HepG2 (cell line): ENCODE data around the gene WSB1. TPM values are rescaled to one million over a fixed set of nuclear protein-coding genes. Genes with fewer than 3 reads are reported as not detected.
A peak's percentile ranks its signal among the peaks of the same experiment; 100 is the strongest.

ENCODE experiments used
- ADNP ChIP-seq: sonication (generic); formaldehyde crosslinking; IDR thresholded peaks from 2 replicates; pipeline ENCODE4 v1.4.0; 2020; ENCODE audit warnings: missing genetic modification reagents
- DBP ChIP-seq: sonication (generic); formaldehyde crosslinking; IDR thresholded peaks from 2 replicates; pipeline ENCODE4 v1.4.0; 2020; ENCODE audit warnings: missing genetic modification reagents; ENCODE audit errors: not compliant biosample characterization
- DMTF1 ChIP-seq: sonication (generic); formaldehyde crosslinking; IDR thresholded peaks from 2 replicates; pipeline ENCODE4 v1.4.0; 2020; ENCODE audit warnings: mild to moderate bottlenecking, missing genetic modification reagents
- EHMT2 ChIP-seq: fragments of 200-600 bp; sonication (generic); IDR thresholded peaks from 2 replicates; pipeline ENCODE4 v1.7.0; 2017; ENCODE audit warnings: antibody characterized with exemption, low read depth, low read length, borderline replicate concordance
- HNRNPK ChIP-seq: fragments of 200-400 bp; formaldehyde crosslinking; IDR thresholded peaks from 2 replicates; pipeline ENCODE4 v1.6.1; 2018; ENCODE audit warnings: low read length, low read depth, moderate library complexity, mild to moderate bottlenecking; ENCODE audit not compliant: poor library complexity, severe bottlenecking
- JUNB ChIP-seq: sonication (generic); formaldehyde crosslinking; IDR thresholded peaks from 2 replicates; pipeline ENCODE4 v1.8.0; 2022; ENCODE audit warnings: missing genetic modification reagents, mild to moderate bottlenecking, borderline replicate concordance
- MZF1 ChIP-seq: sonication (generic); formaldehyde crosslinking; IDR thresholded peaks from 2 replicates; pipeline ENCODE4 v1.8.1; 2023; ENCODE audit warnings: mild to moderate bottlenecking, missing genetic modification reagents, borderline replicate concordance
- NFRKB ChIP-seq: fragments of 450-650 bp; IDR thresholded peaks from 2 replicates; pipeline ENCODE4 v1.6.1; 2017
- NFYB ChIP-seq: sonication (generic); formaldehyde crosslinking; IDR thresholded peaks from 2 replicates; pipeline ENCODE4 v1.4.0; 2020; ENCODE audit warnings: missing genetic modification reagents
- RAD21 ChIP-seq: fragments of 450-650 bp; formaldehyde crosslinking; IDR thresholded peaks from 2 replicates; pipeline ENCODE4 v1.5.0; 2020; ENCODE audit warnings: mild to moderate bottlenecking
- RBAK ChIP-seq: sonication (generic); formaldehyde crosslinking; IDR thresholded peaks from 2 replicates; pipeline ENCODE4 v1.5.1; 2020; ENCODE audit warnings: mild to moderate bottlenecking, missing genetic modification reagents
- RFXAP ChIP-seq: sonication (generic); formaldehyde crosslinking; IDR thresholded peaks from 2 replicates; pipeline ENCODE4 v1.4.0; 2020; ENCODE audit warnings: missing genetic modification reagents, borderline replicate concordance
- SMAD3 ChIP-seq: sonication (generic); formaldehyde crosslinking; IDR thresholded peaks from 2 replicates; pipeline ENCODE4 v1.4.0; 2020; ENCODE audit warnings: missing genetic modification reagents
- SRSF1 ChIP-seq: fragments of 200-400 bp; formaldehyde crosslinking; optimal IDR thresholded peaks from 2 replicates; pipeline ENCODE3; 2017; ENCODE audit warnings: mild to moderate bottlenecking, low read depth, low read length, moderate library complexity
- SRY ChIP-seq: sonication (generic); formaldehyde crosslinking; IDR thresholded peaks from 2 replicates; pipeline ENCODE4 v1.8.0; 2022; ENCODE audit warnings: mild to moderate bottlenecking, missing genetic modification reagents
- ZBTB26 ChIP-seq: IDR thresholded peaks from 2 replicates; pipeline ENCODE4 v1.6.1; 2016; ENCODE audit warnings: missing compliant biosample characterization, missing genetic modification reagents, borderline replicate concordance
- ZNF12 ChIP-seq: sonication (generic); formaldehyde crosslinking; IDR thresholded peaks from 2 replicates; pipeline ENCODE4 v1.5.0; 2020; ENCODE audit warnings: missing genetic modification reagents
- ZNF274 ChIP-seq: sonication (generic); formaldehyde crosslinking; IDR thresholded peaks from 2 replicates; pipeline ENCODE4 v1.5.1; 2020; ENCODE audit warnings: mild to moderate bottlenecking, missing genetic modification reagents
- ZNF326 ChIP-seq: sonication (generic); formaldehyde crosslinking; IDR thresholded peaks from 2 replicates; pipeline ENCODE4 v1.4.0; 2020; ENCODE audit warnings: missing genetic modification reagents, borderline replicate concordance
- ZNF362 ChIP-seq: sonication (generic); formaldehyde crosslinking; IDR thresholded peaks from 2 replicates; pipeline ENCODE4 v1.4.0; 2020; ENCODE audit warnings: missing genetic modification reagents, mild to moderate bottlenecking, borderline replicate concordance
- ZNF496 ChIP-seq: sonication (generic); formaldehyde crosslinking; IDR thresholded peaks from 2 replicates; pipeline ENCODE4 v1.8.1; 2023; ENCODE audit warnings: mild to moderate bottlenecking, moderate library complexity, missing genetic modification reagents; ENCODE audit not compliant: insufficient replicate concordance
- ZNF547 ChIP-seq: sonication (generic); formaldehyde crosslinking; IDR thresholded peaks from 2 replicates; pipeline ENCODE4 v1.5.1; 2020; ENCODE audit warnings: mild to moderate bottlenecking, missing genetic modification reagents
- ZNF615 ChIP-seq: sonication (generic); formaldehyde crosslinking; IDR thresholded peaks from 2 replicates; pipeline ENCODE4 v1.5.0; 2020; ENCODE audit warnings: mild to moderate bottlenecking, missing genetic modification reagents, borderline replicate concordance
- polyA plus RNA-seq, 8 experiments: library from polyadenylated mRNA; depleted of rRNA in 3 of 8; stranded (reverse) in 7 of 8; unstranded in 1 of 8; fragments of >200 nt; fragmentation: Illumina TruSeq in 4 of 8; extraction: Trizol in 4 of 8; gene quantifications; 2 replicates each; pipeline versions ENCODE4 v1.2.1 to v1.2.3, GENCODE V29; 2011 to 2016; ENCODE audit warnings: low read depth in 4 of 8, missing spikeins in 1 of 8, mixed read lengths in 1 of 8; ENCODE audit not compliant: insufficient read depth in 1 of 8
- total RNA-seq, 5 experiments: library from RNA; depleted of rRNA; stranded (reverse); fragments of >200 nt; fragmentation: Illumina TruSeq; extraction: Trizol; gene quantifications; 2 replicates each; pipeline ENCODE4 v1.2.3, GENCODE V29; 2016; ENCODE audit warnings: low read depth in 1 of 5

Gene WSB1
- total and polyA plus RNA-seq, 2 of the 13 experiments (the other 11 are each of a cell fraction or from before 2014, with no cell fraction given): 81.3 to 294 TPM

- TF ChIP-seq DMTF1 (CRISPR knock-in tag) (no peak), HNRNPK (no peak), NFRKB (no peak), MZF1 (peak; percentile 93; the same call in 1 of the 2 replicates), ZNF615 (CRISPR knock-in tag) (no peak), EHMT2 (no peak), DBP (CRISPR knock-in tag) (no peak), RBAK (CRISPR knock-in tag) (peak; percentile 16; the same call in 1 of the 2 replicates), JUNB (CRISPR knock-in tag) (peak; percentile 97), NFYB (CRISPR knock-in tag) (no peak; the same call in 1 of the 2 replicates), RAD21 (CRISPR knock-in tag) (peak; percentile 99), SRSF1 (no peak), ADNP (CRISPR knock-in tag) (no peak), ZNF326 (CRISPR knock-in tag) (no peak), ZNF274 (peak; percentile 49; the same call in 1 of the 2 replicates), ZNF547 (CRISPR knock-in tag) (no peak; the same call in 1 of the 2 replicates), ZNF496 (no peak), ZNF12 (peak; percentile 25; the same call in 1 of the 2 replicates), RFXAP (CRISPR knock-in tag) (peak; percentile 56; the same call in 1 of the 2 replicates), SRY (CRISPR knock-in tag) (no peak; the same call in 1 of the 2 replicates), ZBTB26 (CRISPR knock-in tag) (no peak), ZNF362 (CRISPR knock-in tag) (peak; percentile 59; the same call in 1 of the 2 replicates), SMAD3 (CRISPR knock-in tag) (no peak)
Measured at GRCh38 chr17:27332485-27333409, 38.8 kb downstream of the WSB1 start (continued).
